IPS-NIHi11 (cell line): ENCODE measurements around the gene TMIGD3.

Source experiments
- DNase-seq: peaks from one replicate; pipeline ENCODE4 v3.0.0; 2012; ENCODE audit warnings: mixed read lengths, low spot score

The TMIGD3 gene

GRCh38 chr1:111446967-111447892 is 56.2 kb downstream of the TMIGD3 start:
- DNase-seq: no peak

- no peak for DNase-seq
Measured at GRCh38 chr1:111446546-111446945, 56.9 kb downstream of the TMIGD3 start.

- DNase-seq: no peak
Measured at GRCh38 chr1:111444031-111444430, 59.4 kb downstream of the TMIGD3 start.

- no peak for DNase-seq
Measured at GRCh38 chr1:111442457-111442856, 61.0 kb downstream of the TMIGD3 start.

- DNase-seq: peak; percentile 61
Measured at GRCh38 chr1:111441573-111442192, 61.8 kb downstream of the TMIGD3 start.

- DNase-seq: no peak
Measured at GRCh38 chr1:111439461-111440351, 63.7 kb downstream of the TMIGD3 start.

- no peak for DNase-seq
Measured at GRCh38 chr1:111436726-111437125, 66.7 kb downstream of the TMIGD3 start.
